RWPE2 (cell line): ENCODE results near the gene BSND.

Source experiments
- ATAC-seq: fragments of 200-7000 bp; cut with Tn5 transposase; 3 replicates; pipeline ENCODE4 v1.9.1; 2021; ENCODE audit warnings: low read depth
- DNase-seq: peaks from one replicate; pipeline ENCODE4 v3.0.0-alpha.2; 2020; ENCODE audit warnings: low spot score
- H3K27ac ChIP-seq: fragments of 450-650 bp; 2 replicates; pipeline ENCODE4 v1.5.1; 2017; ENCODE audit warnings: mild to moderate bottlenecking; ENCODE audit not compliant: poor library complexity, severe bottlenecking
- H3K27me3 ChIP-seq: fragments of 250-450 bp; sonication (Bioruptor Pico); 2 replicates; pipeline ENCODE4 v1.5.1; 2021; ENCODE audit warnings: mild to moderate bottlenecking, moderate library complexity; ENCODE audit not compliant: insufficient read depth, poor library complexity, severe bottlenecking
- H3K36me3 ChIP-seq: fragments of 250-450 bp; sonication (Bioruptor Pico); 2 replicates; pipeline ENCODE4 v1.5.1; 2020; ENCODE audit warnings: low read depth, mild to moderate bottlenecking, moderate library complexity
- H3K4me1 ChIP-seq: fragments of 250-450 bp; sonication (Bioruptor Pico); 2 replicates; pipeline ENCODE4 v1.5.1; 2021; ENCODE audit warnings: mild to moderate bottlenecking, moderate library complexity; ENCODE audit not compliant: insufficient read depth, poor library complexity, severe bottlenecking
- H3K4me3 ChIP-seq: fragments of 250-450 bp; sonication (Bioruptor Pico); 2 replicates; pipeline ENCODE4 v1.5.1; 2021; ENCODE audit warnings: mild to moderate bottlenecking, moderate library complexity; ENCODE audit not compliant: severe bottlenecking
- H3K9me3 ChIP-seq: fragments of 250-450 bp; sonication (Bioruptor Pico); 2 replicates; pipeline ENCODE4 v1.5.1; 2021; ENCODE audit warnings: mild to moderate bottlenecking, moderate library complexity; ENCODE audit not compliant: severe bottlenecking
- TF ChIP-seq, protein P1 (sequence below): fragments of 450-650 bp; IDR thresholded peaks from one replicate; pipeline ENCODE4 v1.5.1; 2017; ENCODE audit warnings: mild to moderate bottlenecking, moderate library complexity; ENCODE audit not compliant: poor library complexity, severe bottlenecking

BSND gene

DNA sequence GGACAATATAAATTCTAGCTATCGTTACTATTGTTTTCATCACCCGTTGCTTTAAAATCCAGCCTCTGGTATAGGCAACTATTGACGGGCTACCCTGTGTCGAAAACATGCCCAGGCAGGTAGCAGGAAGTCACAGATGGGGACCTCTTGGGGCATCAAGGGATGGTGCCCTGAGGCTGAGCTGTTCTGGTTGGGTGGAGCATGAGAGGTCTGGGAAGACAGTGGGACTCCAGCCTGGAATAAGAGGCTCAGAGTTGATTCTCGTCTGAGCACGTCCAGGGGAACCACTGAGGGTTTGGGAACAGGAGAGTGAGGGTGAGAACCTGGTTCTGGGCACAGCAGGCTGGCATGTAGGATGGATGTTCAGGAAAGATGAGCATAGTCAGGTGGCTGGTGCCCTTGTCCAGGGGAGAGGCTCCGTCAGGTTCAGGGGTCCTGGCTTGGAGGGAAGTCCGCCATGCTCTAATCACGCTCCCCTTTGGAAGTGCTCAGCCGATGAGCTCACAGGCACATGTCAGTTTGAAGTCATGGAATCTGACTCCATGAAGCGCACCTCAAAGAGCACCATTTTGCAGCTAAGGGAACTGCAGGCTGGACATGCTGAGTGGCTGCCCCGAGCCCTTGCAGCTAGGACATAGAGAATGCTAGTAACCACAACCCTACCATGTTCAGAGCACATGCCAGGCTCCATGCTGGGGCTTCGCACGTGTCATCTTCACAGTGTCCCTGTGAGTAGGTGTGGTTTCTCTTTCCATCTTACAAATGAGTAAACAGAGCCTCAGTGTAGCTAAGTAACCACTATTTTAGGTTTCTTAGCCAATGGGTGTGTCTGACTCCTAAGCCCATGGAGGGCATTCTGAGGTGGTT, 61.6 kb downstream of the BSND start:
- Histone ChIP-seq H3K9me3 (no peaks in the 10 kb centered on the region), H3K36me3 (peaks cover 92% of the 10 kb centered on the region), H3K4me3 (no peak overlapping the region), H3K4me1 (peaks cover 12% of the 10 kb centered on the region), H3K27ac (no peak overlapping the region), H3K27me3 (no peaks in the 10 kb centered on the region)
- TF ChIP-seq, protein P1, sequence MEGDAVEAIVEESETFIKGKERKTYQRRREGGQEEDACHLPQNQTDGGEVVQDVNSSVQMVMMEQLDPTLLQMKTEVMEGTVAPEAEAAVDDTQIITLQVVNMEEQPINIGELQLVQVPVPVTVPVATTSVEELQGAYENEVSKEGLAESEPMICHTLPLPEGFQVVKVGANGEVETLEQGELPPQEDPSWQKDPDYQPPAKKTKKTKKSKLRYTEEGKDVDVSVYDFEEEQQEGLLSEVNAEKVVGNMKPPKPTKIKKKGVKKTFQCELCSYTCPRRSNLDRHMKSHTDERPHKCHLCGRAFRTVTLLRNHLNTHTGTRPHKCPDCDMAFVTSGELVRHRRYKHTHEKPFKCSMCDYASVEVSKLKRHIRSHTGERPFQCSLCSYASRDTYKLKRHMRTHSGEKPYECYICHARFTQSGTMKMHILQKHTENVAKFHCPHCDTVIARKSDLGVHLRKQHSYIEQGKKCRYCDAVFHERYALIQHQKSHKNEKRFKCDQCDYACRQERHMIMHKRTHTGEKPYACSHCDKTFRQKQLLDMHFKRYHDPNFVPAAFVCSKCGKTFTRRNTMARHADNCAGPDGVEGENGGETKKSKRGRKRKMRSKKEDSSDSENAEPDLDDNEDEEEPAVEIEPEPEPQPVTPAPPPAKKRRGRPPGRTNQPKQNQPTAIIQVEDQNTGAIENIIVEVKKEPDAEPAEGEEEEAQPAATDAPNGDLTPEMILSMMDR, result no peak
- no peak for DNase-seq
- no peak for ATAC-seq

DNA sequence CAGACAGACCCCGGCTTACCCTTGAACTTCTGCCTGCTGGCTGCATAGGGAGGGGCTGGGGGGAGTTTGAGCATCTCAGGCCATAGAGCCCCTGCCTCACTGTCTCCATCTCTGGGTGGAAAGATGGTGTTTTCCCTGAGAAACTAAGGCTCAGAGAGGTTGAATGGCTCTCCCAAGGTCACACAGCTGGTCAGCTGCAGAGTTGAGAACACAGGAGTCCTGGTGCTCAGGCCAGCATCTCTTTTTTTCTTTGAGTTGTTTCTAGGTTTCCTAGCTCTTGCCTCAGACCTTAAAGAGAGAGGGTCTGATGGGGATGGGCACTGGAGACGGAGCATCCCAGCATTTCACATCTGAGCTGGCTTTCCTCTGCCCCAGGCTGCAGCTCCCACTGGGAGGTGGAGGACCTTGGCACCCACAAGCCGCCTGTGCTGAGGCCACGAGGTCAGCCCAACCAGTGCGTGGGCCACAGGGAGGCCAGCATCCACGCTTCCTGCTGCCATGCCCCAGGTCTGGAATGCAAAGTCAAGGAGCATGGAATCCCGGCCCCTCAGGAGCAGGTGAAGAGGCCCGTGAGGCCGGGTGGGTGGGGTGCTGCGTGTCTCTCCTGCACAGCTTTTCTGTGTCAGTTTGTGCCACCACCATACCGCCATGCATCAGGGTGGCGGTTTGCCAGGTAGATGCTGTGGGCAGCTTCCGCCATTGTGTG, 62.4 kb downstream of the BSND start:
- peaks cover 90% of the 10 kb centered on the region for H3K36me3 ChIP-seq
- TF ChIP-seq, protein P1, result no peak
- no peak for DNase-seq
- no peaks in the 10 kb centered on the region for H3K9me3 ChIP-seq
- peaks cover 12% of the 10 kb centered on the region for H3K4me1 ChIP-seq
- no peak for ATAC-seq
- no peak overlapping the region for H3K27ac ChIP-seq
- no peaks in the 10 kb centered on the region for H3K27me3 ChIP-seq
- H3K4me3 ChIP-seq, result no peak overlapping the region
